Keratinocyte (primary cell): ENCODE data around the gene OPN1SW. TPM values are rescaled to one million over a fixed set of nuclear protein-coding genes. Genes with fewer than 3 reads are reported as not detected.

Experiments
- DNase-seq: peaks from one replicate; pipeline ENCODE4 v3.0.0-alpha.2; 2011; ENCODE audit warnings: low read depth, missing footprints, low spot score
- FAIRE-seq: peaks from 2 replicates; lab custom pipeline; 2011; peaks lifted over from hg19 to GRCh38; lab: Jason Lieb, UNC
- H2AFZ ChIP-seq: 2 replicates; pipeline ENCODE4 v1.6.0; 2012; ENCODE audit warnings: low read length, control low read depth, inconsistent platforms; ENCODE audit not compliant: control insufficient read depth
- H3K27ac ChIP-seq: 2 replicates; pipeline ENCODE4 v1.5.1; 2011; ENCODE audit warnings: low read length; ENCODE audit not compliant: control insufficient read depth, insufficient read depth
- H3K27me3 ChIP-seq: 3 replicates; pipeline ENCODE4 v1.6.0; 2011; ENCODE audit warnings: low read length; ENCODE audit not compliant: control insufficient read depth, insufficient read depth; ENCODE audit errors: extremely low read depth
- H3K36me3 ChIP-seq, 2 experiments: 2 replicates in 1 of 2; 3 replicates in 1 of 2; pipeline ENCODE4 v1.5.1; 2011; ENCODE audit warnings: low read length in 2 of 2, mild to moderate bottlenecking in 1 of 2; ENCODE audit not compliant: control insufficient read depth in 2 of 2, insufficient read depth in 2 of 2; ENCODE audit errors: extremely low read depth in 1 of 2
- H3K4me1 ChIP-seq: 3 replicates; pipeline ENCODE4 v1.5.1; 2011; ENCODE audit warnings: low read length; ENCODE audit not compliant: control insufficient read depth, insufficient read depth; ENCODE audit errors: extremely low read depth
- H3K4me2 ChIP-seq: 3 replicates; pipeline ENCODE4 v1.6.0; 2011; ENCODE audit warnings: low read depth, low read length; ENCODE audit not compliant: control insufficient read depth, insufficient read depth; ENCODE audit errors: extremely low read depth
- H3K4me3 ChIP-seq, 3 experiments: fragments of 200-600 bp in 1 of 3; sonication (generic) in 1 of 3; 2 replicates in 2 of 3; 3 replicates in 1 of 3; pipeline ENCODE4 v1.5.1; 2011 to 2016; ENCODE audit warnings: low read length in 3 of 3, mild to moderate bottlenecking in 3 of 3, control low read depth in 2 of 3, inconsistent platforms in 1 of 3, low read depth in 1 of 3, mixed read lengths in 1 of 3, mixed run types in 1 of 3, moderate library complexity in 1 of 3; ENCODE audit not compliant: control insufficient read depth in 2 of 3, insufficient read depth in 2 of 3; ENCODE audit errors: extremely low read depth in 1 of 3
- H3K79me2 ChIP-seq: 2 replicates; pipeline ENCODE4 v1.6.0; 2012; ENCODE audit warnings: low read length; ENCODE audit not compliant: control insufficient read depth, insufficient read depth
- H3K9ac ChIP-seq: 3 replicates; pipeline ENCODE4 v1.6.0; 2011; ENCODE audit warnings: low read length; ENCODE audit not compliant: control insufficient read depth, insufficient read depth; ENCODE audit errors: extremely low read depth
- H3K9me1 ChIP-seq: 3 replicates; pipeline ENCODE4 v1.6.0; 2011; ENCODE audit warnings: low read length; ENCODE audit not compliant: control insufficient read depth, insufficient read depth; ENCODE audit errors: extremely low read depth
- H3K9me3 ChIP-seq: 2 replicates; pipeline ENCODE4 v1.5.1; 2012; ENCODE audit warnings: low read depth, low read length; ENCODE audit not compliant: control insufficient read depth
- H4K20me1 ChIP-seq: 3 replicates; pipeline ENCODE4 v1.6.0; 2011; ENCODE audit warnings: low read length; ENCODE audit not compliant: control insufficient read depth, insufficient read depth; ENCODE audit errors: extremely low read depth
- EZH2 ChIP-seq: IDR thresholded peaks from one replicate; pipeline ENCODE4 v1.6.1; 2012; ENCODE audit warnings: inconsistent platforms, mild to moderate bottlenecking, low read length, moderate library complexity
- dilution Hi-C: fragments of 300-500 bp; cut with MboI; formaldehyde crosslinking; loops from one replicate; pipeline ENCODE4 v1.7.0; 2020; ENCODE audit warnings: low sequenced_read_pairs; ENCODE audit not compliant: extremely low pct_ligation_motif_present
- polyA plus RNA-seq, 5 experiments: library from polyadenylated mRNA; depleted of rRNA in 3 of 5; stranded (reverse) in 3 of 5; stranded (forward) in 1 of 5; unstranded in 1 of 5; fragments of >200 nt; gene quantifications; 1 replicate in 1 of 5; 2 replicates in 3 of 5; 3 replicates in 1 of 5; pipeline versions ENCODE4 v1.2.1 to v1.2.3, GENCODE V29; 2011 to 2012; ENCODE audit warnings: missing spikeins in 2 of 5, low read depth in 1 of 5, low replicate concordance in 1 of 5
- TF ChIP-seq, protein P1 (sequence below), 3 experiments: IDR thresholded peaks in 1 of 3; conservative IDR thresholded peaks in 1 of 3; optimal IDR thresholded peaks in 1 of 3; 2 replicates in 2 of 3; 3 replicates in 1 of 3; pipeline versions ENCODE3 to v1.5.1; 2011; ENCODE audit warnings: low read length in 3 of 3, mild to moderate bottlenecking in 3 of 3, moderate library complexity in 2 of 3, control low read depth in 1 of 3, inconsistent platforms in 1 of 3; ENCODE audit not compliant: insufficient read depth in 2 of 3; ENCODE audit errors: extremely low read depth in 1 of 3

OPN1SW gene
- polyA plus RNA-seq, 1 donor (not counting 4 experiments of a cell fraction or from before 2014, with no cell fraction given) = not detected

GRCh38 chr7:128729494-128729893 is 46.1 kb downstream of the OPN1SW start:
- Histone ChIP-seq H3K9ac (no peak overlapping the region), H3K79me2 (no peaks in the 10 kb centered on the region), H3K4me3 (no peak overlapping the region), H3K27me3 (no peaks in the 10 kb centered on the region), H3K9me1 (no peaks in the 10 kb centered on the region), H3K27ac (no peak overlapping the region), H3K9me3 (no peaks in the 10 kb centered on the region), H4K20me1 (no peaks in the 10 kb centered on the region), H3K4me1 (peaks cover 26% of the 10 kb centered on the region), H3K36me3 (no peaks in the 10 kb centered on the region), H3K4me2 (no peak overlapping the region), H2AFZ (no peak overlapping the region)
- dilution Hi-C loops = no loop called here
- DNase-seq (no peak), FAIRE-seq (no peak)
- TF ChIP-seq, protein P1, sequence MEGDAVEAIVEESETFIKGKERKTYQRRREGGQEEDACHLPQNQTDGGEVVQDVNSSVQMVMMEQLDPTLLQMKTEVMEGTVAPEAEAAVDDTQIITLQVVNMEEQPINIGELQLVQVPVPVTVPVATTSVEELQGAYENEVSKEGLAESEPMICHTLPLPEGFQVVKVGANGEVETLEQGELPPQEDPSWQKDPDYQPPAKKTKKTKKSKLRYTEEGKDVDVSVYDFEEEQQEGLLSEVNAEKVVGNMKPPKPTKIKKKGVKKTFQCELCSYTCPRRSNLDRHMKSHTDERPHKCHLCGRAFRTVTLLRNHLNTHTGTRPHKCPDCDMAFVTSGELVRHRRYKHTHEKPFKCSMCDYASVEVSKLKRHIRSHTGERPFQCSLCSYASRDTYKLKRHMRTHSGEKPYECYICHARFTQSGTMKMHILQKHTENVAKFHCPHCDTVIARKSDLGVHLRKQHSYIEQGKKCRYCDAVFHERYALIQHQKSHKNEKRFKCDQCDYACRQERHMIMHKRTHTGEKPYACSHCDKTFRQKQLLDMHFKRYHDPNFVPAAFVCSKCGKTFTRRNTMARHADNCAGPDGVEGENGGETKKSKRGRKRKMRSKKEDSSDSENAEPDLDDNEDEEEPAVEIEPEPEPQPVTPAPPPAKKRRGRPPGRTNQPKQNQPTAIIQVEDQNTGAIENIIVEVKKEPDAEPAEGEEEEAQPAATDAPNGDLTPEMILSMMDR (optimal IDR thresholded peaks at IDR 0.05 in 1 of 3, IDR thresholded peaks at IDR 0.05 in 1 of 3, conservative IDR thresholded peaks at IDR 0.05 in 1 of 3; ENCODE audit: extremely low read depth in 1 of 3, insufficient read depth in 2 of 3, low read length in 3 of 3) = no peak
- no peak for TF ChIP-seq EZH2

DNA sequence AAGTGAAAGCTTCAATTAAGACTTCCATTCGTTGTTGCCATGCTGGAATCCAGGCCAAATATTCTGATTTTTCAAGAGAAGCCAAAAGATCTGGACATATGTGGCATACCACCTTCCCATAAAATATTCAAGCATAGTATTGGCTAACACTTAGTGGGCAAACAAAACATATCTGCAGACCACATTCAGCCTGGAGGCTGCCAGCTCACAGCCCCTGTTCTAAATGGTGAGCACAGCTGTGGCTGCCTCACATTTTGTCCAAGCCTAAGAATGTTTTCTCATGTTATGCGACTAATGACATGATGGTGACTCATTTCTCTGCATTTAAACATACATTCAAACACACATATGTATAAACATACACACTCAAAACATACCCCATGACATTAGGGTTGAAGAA is 47.0 kb downstream of the OPN1SW start:
- no peaks in the 10 kb centered on the region for H3K9me1 ChIP-seq
- TF ChIP-seq, protein P1 (optimal IDR thresholded peaks at IDR 0.05 in 1 of 3, IDR thresholded peaks at IDR 0.05 in 1 of 3, conservative IDR thresholded peaks at IDR 0.05 in 1 of 3; ENCODE audit: extremely low read depth in 1 of 3, insufficient read depth in 2 of 3, low read length in 3 of 3) = no peak
- TF ChIP-seq EZH2 = no peak
- H3K27me3 ChIP-seq = no peaks in the 10 kb centered on the region
- no peak overlapping the region for H3K9ac ChIP-seq
- H3K4me3 ChIP-seq = no peak overlapping the region
- H2AFZ ChIP-seq = no peak overlapping the region
- H3K4me1 ChIP-seq = peaks cover 26% of the 10 kb centered on the region
- dilution Hi-C loops = no loop called here
- H3K36me3 ChIP-seq = no peaks in the 10 kb centered on the region
- DNase-seq (peak; percentile 90), FAIRE-seq (peak; percentile 87)
- H3K79me2 ChIP-seq = no peaks in the 10 kb centered on the region
- no peak overlapping the region for H3K27ac ChIP-seq
- H4K20me1 ChIP-seq = no peaks in the 10 kb centered on the region
- peak overlapping the region; percentile 57 for H3K4me2 ChIP-seq
- no peaks in the 10 kb centered on the region for H3K9me3 ChIP-seq
